GF-D8 (cell line): Measurements from ENCODE around the gene BCAS1.
A peak's percentile ranks its signal among the peaks of the same experiment; 100 is the strongest.

Experiments used
- DNase-seq: peaks from one replicate; lab custom pipeline; 2025; lab: John Stamatoyannopoulos, UW

BCAS1 gene

GRCh38 chr20:53962388-53962787, 108.0 kb downstream of the BCAS1 start:
- no peak for DNase-seq

GRCh38 chr20:53961527-53961926, 108.9 kb downstream of the BCAS1 start:
- no peak for DNase-seq

GRCh38 chr20:53960579-53961272, 109.7 kb downstream of the BCAS1 start:
- no peak for DNase-seq

GRCh38 chr20:53959911-53960578, 110.3 kb downstream of the BCAS1 start:
- DNase-seq = no peak

GRCh38 chr20:53958260-53958659, 112.1 kb downstream of the BCAS1 start:
- no peak for DNase-seq

GRCh38 chr20:53957451-53958172, 112.8 kb downstream of the BCAS1 start:
- DNase-seq = no peak

GRCh38 chr20:53956013-53956715, 114.2 kb downstream of the BCAS1 start:
- no peak for DNase-seq

- DNase-seq = no peak
These were observed 115.4 kb downstream of the BCAS1 start for GRCh38 chr20:53954723-53955658.

GRCh38 chr20:53952528-53953096, 117.8 kb downstream of the BCAS1 start:
- DNase-seq = no peak

- DNase-seq = no peak
These were observed 119.8 kb downstream of the BCAS1 start for GRCh38 chr20:53950578-53950977.

GRCh38 chr20:53950031-53950430, 120.4 kb downstream of the BCAS1 start:
- no peak for DNase-seq

- DNase-seq = peak; percentile 32
These were observed 121.0 kb downstream of the BCAS1 start for GRCh38 chr20:53949319-53949839.

GRCh38 chr20:53948383-53949318, 121.7 kb downstream of the BCAS1 start:
- no peak for DNase-seq

- DNase-seq = no peak
These were observed 122.7 kb downstream of the BCAS1 start for GRCh38 chr20:53947501-53948195.

GRCh38 chr20:53946106-53946505, 124.3 kb downstream of the BCAS1 start:
- DNase-seq = no peak

GRCh38 chr20:53945478-53945877, 124.9 kb downstream of the BCAS1 start:
- DNase-seq = no peak

- DNase-seq = no peak
These were observed 125.6 kb downstream of the BCAS1 start for GRCh38 chr20:53944796-53945195.

- no peak for DNase-seq
These were observed 126.7 kb downstream of the BCAS1 start for GRCh38 chr20:53943522-53944291.
